ENCODE data around the gene NPAS3.

DNA sequence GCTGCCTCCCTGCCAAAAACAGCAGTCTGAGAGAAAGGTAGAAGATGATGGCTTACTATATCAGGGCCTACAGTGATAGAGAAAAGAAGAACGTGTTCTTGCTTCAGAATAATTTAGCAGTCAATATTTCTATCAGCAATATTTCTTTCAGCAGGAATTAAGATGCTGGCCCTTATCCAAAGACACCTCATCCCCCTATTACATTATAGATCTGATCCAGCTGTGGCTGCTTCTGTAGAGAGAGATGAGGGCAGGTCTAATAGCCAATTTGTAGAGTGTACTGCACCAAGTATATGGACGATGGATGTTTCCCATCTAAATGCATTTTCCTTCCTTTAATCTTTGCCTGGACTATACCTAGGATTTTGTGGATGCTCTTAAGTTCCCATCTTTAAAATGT lies 451.7 kb downstream of the NPAS3 start:
- TF ChIP-seq, protein P1, sequence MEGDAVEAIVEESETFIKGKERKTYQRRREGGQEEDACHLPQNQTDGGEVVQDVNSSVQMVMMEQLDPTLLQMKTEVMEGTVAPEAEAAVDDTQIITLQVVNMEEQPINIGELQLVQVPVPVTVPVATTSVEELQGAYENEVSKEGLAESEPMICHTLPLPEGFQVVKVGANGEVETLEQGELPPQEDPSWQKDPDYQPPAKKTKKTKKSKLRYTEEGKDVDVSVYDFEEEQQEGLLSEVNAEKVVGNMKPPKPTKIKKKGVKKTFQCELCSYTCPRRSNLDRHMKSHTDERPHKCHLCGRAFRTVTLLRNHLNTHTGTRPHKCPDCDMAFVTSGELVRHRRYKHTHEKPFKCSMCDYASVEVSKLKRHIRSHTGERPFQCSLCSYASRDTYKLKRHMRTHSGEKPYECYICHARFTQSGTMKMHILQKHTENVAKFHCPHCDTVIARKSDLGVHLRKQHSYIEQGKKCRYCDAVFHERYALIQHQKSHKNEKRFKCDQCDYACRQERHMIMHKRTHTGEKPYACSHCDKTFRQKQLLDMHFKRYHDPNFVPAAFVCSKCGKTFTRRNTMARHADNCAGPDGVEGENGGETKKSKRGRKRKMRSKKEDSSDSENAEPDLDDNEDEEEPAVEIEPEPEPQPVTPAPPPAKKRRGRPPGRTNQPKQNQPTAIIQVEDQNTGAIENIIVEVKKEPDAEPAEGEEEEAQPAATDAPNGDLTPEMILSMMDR (IDR thresholded peaks at IDR 0.05): no peak
- no peak for TF ChIP-seq POLR2A (IDR thresholded peaks at IDR 0.05)

Data from sigmoid colon (tissue), 3 donors.